ENCODE results near the gene GDPD3. TPM values are rescaled to one million over a fixed set of nuclear protein-coding genes. Genes with fewer than 3 reads are reported as not detected.

Gene GDPD3
- total and polyA plus RNA-seq, 9 donors: 2.6 to 7.5 (median 4.6) TPM

GRCh38 chr16:30083216-30084055 lies 29.9 kb downstream of the GDPD3 start:
- no peak for DNase-seq
- Histone ChIP-seq H3K27me3 (no peaks in the 10 kb centered on the region), H3K27ac (no peak overlapping the region), H3K4me3 (no peak overlapping the region), H3K9me3 (no peaks in the 10 kb centered on the region), H3K36me3 (no peaks in the 10 kb centered on the region), H3K4me1 (ENCODE audit: insufficient read depth) (no peaks in the 10 kb centered on the region)
- TF ChIP-seq POLR2A (IDR thresholded peaks at IDR 0.05): no peak
- no peak for TF ChIP-seq EP300 (IDR thresholded peaks at IDR 0.05)
- no peak for TF ChIP-seq CTCF (IDR thresholded peaks at IDR 0.05)
- intact Hi-C loops (cut with DNase I): loop anchor here in 1 of 4 donors (10.0 kb wide), 1 partner anchor 441 kb away; the partner anchor contains the start of gene ZNF768
- 85 to 89% (median 85%) methylated on average over 21 to 24 of the region's 24 CpGs for WGBS, 3 donors

GRCh38 chr16:30082545-30083090 lies 30.7 kb downstream of the GDPD3 start:
- intact Hi-C loops (cut with DNase I): loop anchor here in 1 of 4 donors (10.0 kb wide), 1 partner anchor 442 kb away; the partner anchor contains the start of gene ZNF768
- H3K4me1 ChIP-seq (ENCODE audit: insufficient read depth): no peaks in the 10 kb centered on the region

GRCh38 chr16:30079480-30079879 lies 33.9 kb downstream of the GDPD3 start:
- 83 to 88% (median 84%) methylated on average over 7 of the region's 7 CpGs for WGBS, 3 donors
- H3K27me3 ChIP-seq: no peaks in the 10 kb centered on the region
- no peak overlapping the region for H3K27ac ChIP-seq
- H3K4me3 ChIP-seq: no peak overlapping the region
- intact Hi-C loops (cut with DNase I): no loop called here
- peaks cover 5% of the 10 kb centered on the region for H3K4me1 ChIP-seq (ENCODE audit: insufficient read depth)
- H3K9me3 ChIP-seq: no peaks in the 10 kb centered on the region
- DNase-seq: no peak
- TF ChIP-seq EP300 (IDR thresholded peaks at IDR 0.05): no peak
- no peak for TF ChIP-seq CTCF (IDR thresholded peaks at IDR 0.05)
- TF ChIP-seq POLR2A (IDR thresholded peaks at IDR 0.05): no peak
- no peaks in the 10 kb centered on the region for H3K36me3 ChIP-seq

More at GRCh38 chr16:30082545-30083090, 30.7 kb downstream of the GDPD3 start:
- TF ChIP-seq CTCF (IDR thresholded peaks at IDR 0.05): no peak
- no peak for TF ChIP-seq EP300 (IDR thresholded peaks at IDR 0.05)
- no peak for TF ChIP-seq POLR2A (IDR thresholded peaks at IDR 0.05)
- Histone ChIP-seq H3K4me3 (no peak overlapping the region), H3K36me3 (no peaks in the 10 kb centered on the region), H3K9me3 (no peaks in the 10 kb centered on the region), H3K27me3 (no peaks in the 10 kb centered on the region), H3K27ac (no peak overlapping the region)
- no peak for DNase-seq
- WGBS, 3 donors: 82 to 87% (median 83%) methylated on average over 20 of the region's 20 CpGs

GRCh38 chr16:30078744-30079143 lies 34.6 kb downstream of the GDPD3 start:
- DNase-seq: no peak
- WGBS, 3 donors: 70 to 84% (median 71%) methylated on average over 7 of the region's 7 CpGs
- Histone ChIP-seq H3K9me3 (no peaks in the 10 kb centered on the region), H3K4me1 (ENCODE audit: insufficient read depth) (peaks cover 5% of the 10 kb centered on the region), H3K27me3 (no peaks in the 10 kb centered on the region), H3K36me3 (no peaks in the 10 kb centered on the region), H3K27ac (no peak overlapping the region), H3K4me3 (no peak overlapping the region)
- no peak for TF ChIP-seq EP300 (IDR thresholded peaks at IDR 0.05)
- TF ChIP-seq POLR2A (IDR thresholded peaks at IDR 0.05): no peak
- TF ChIP-seq CTCF (IDR thresholded peaks at IDR 0.05): no peak
- intact Hi-C loops (cut with DNase I): no loop called here

Measured in ovary (tissue), 9 donors.